Measurements from ENCODE around the gene NLRP9. TPM values are rescaled to one million over a fixed set of nuclear protein-coding genes. Genes with fewer than 3 reads are reported as not detected.

The NLRP9 gene
- total RNA-seq, 3 donors from 2014 or later (not counting 1 experiment from before 2014, with no cell fraction given), result not detected

GRCh38 chr19:55673889-55674288 is 64.3 kb downstream of the NLRP9 start:
- Histone ChIP-seq H3K4me1 (ENCODE audit: control insufficient read depth, insufficient read depth, low read length) (peaks cover 46% of the 10 kb centered on the region), H3K36me3 (ENCODE audit: control insufficient read depth, insufficient read depth, low read length) (peaks cover 36% of the 10 kb centered on the region), H3K27ac (ENCODE audit: low read length) (peak overlapping the region; percentile 82), H3K4me3 (ENCODE audit: low read length) (no peak overlapping the region), H3K9me3 (ENCODE audit: control insufficient read depth, insufficient read depth, low read length) (no peaks in the 10 kb centered on the region), H3K27me3 (ENCODE audit: control insufficient read depth, insufficient read depth, low read length) (no peaks in the 10 kb centered on the region)
- H3K36me3 Mint-ChIP-seq, result no peaks in the 10 kb centered on the region
- H3K27ac Mint-ChIP-seq, result peak overlapping the region; percentile 88 to 99
- H3K4me1 Mint-ChIP-seq, result peaks cover 46 to 59% of the 10 kb centered on the region in 2 donors
- DNase-seq (no peak), ATAC-seq (no peak)
- 89% methylated on average over 4 of the region's 15 CpGs for WGBS (ENCODE audit: insufficient coverage)
- no peaks in the 10 kb centered on the region for H3K27me3 Mint-ChIP-seq (ENCODE audit: low read depth in 2 of 2)
- H3K4me3 Mint-ChIP-seq, result no peak overlapping the region
- no peaks in the 10 kb centered on the region for H3K9me3 Mint-ChIP-seq
- intact Hi-C loops (cut with micrococcal nuclease), result loop anchor here (2.0 kb wide), 1 partner anchor 19 kb away; the partner anchor contains the start of gene U2AF2
- no peak for TF ChIP-seq CTCF (IDR thresholded peaks at IDR 0.05)

- peak overlapping the region; percentile 20 for H3K27ac ChIP-seq (ENCODE audit: low read length)
- no peak for DNase-seq
- intact Hi-C loops (cut with micrococcal nuclease), result no loop called here
- H3K9me3 ChIP-seq (ENCODE audit: control insufficient read depth, insufficient read depth, low read length), result no peaks in the 10 kb centered on the region
- 89% methylated on average over 7 of the region's 9 CpGs for WGBS (ENCODE audit: insufficient coverage)
- H3K4me1 ChIP-seq (ENCODE audit: control insufficient read depth, insufficient read depth, low read length), result peaks cover 42% of the 10 kb centered on the region
- H3K36me3 ChIP-seq (ENCODE audit: control insufficient read depth, insufficient read depth, low read length), result peaks cover 36% of the 10 kb centered on the region
- no peak overlapping the region for H3K4me3 Mint-ChIP-seq
- H3K4me3 ChIP-seq (ENCODE audit: low read length), result no peak overlapping the region
- H3K4me1 Mint-ChIP-seq, result peaks cover 46 to 56% of the 10 kb centered on the region in 2 donors
- no peaks in the 10 kb centered on the region for H3K27me3 Mint-ChIP-seq (ENCODE audit: low read depth in 2 of 2)
- no peak for ATAC-seq
- H3K27me3 ChIP-seq (ENCODE audit: control insufficient read depth, insufficient read depth, low read length), result no peaks in the 10 kb centered on the region
- H3K9me3 Mint-ChIP-seq, result no peaks in the 10 kb centered on the region
- no peak for TF ChIP-seq CTCF (IDR thresholded peaks at IDR 0.05)
- peak overlapping the region; percentile 77 to 99 for H3K27ac Mint-ChIP-seq
- no peaks in the 10 kb centered on the region for H3K36me3 Mint-ChIP-seq
Observed at GRCh38 chr19:55673465-55673864, 64.7 kb downstream of the NLRP9 start.

- H3K4me1 Mint-ChIP-seq, result peaks cover 38 to 45% of the 10 kb centered on the region in 2 donors
- ATAC-seq (no peak), DNase-seq (no peak)
- no peaks in the 10 kb centered on the region for H3K9me3 ChIP-seq (ENCODE audit: control insufficient read depth, insufficient read depth, low read length)
- no peak overlapping the region for H3K4me3 ChIP-seq (ENCODE audit: low read length)
- intact Hi-C loops (cut with micrococcal nuclease), result no loop called here
- H3K9me3 Mint-ChIP-seq, result no peaks in the 10 kb centered on the region
- 89% methylated on average over 4 of the region's 5 CpGs for WGBS (ENCODE audit: insufficient coverage)
- no peaks in the 10 kb centered on the region for H3K27me3 ChIP-seq (ENCODE audit: control insufficient read depth, insufficient read depth, low read length)
- no peak for TF ChIP-seq CTCF (IDR thresholded peaks at IDR 0.05)
- H3K27ac ChIP-seq (ENCODE audit: low read length), result no peak overlapping the region
- peaks cover 38% of the 10 kb centered on the region for H3K36me3 ChIP-seq (ENCODE audit: control insufficient read depth, insufficient read depth, low read length)
- no peaks in the 10 kb centered on the region for H3K36me3 Mint-ChIP-seq
- H3K27ac Mint-ChIP-seq, result peak overlapping the region; percentile 27 to 77
- H3K27me3 Mint-ChIP-seq (ENCODE audit: low read depth in 2 of 2), result no peaks in the 10 kb centered on the region
- no peak overlapping the region for H3K4me3 Mint-ChIP-seq
- peaks cover 31% of the 10 kb centered on the region for H3K4me1 ChIP-seq (ENCODE audit: control insufficient read depth, insufficient read depth, low read length)
Observed at GRCh38 chr19:55672418-55672817, 65.8 kb downstream of the NLRP9 start.

- Histone ChIP-seq H3K4me1 (ENCODE audit: control insufficient read depth, insufficient read depth, low read length) (peaks cover 22% of the 10 kb centered on the region), H3K27me3 (ENCODE audit: control insufficient read depth, insufficient read depth, low read length) (no peaks in the 10 kb centered on the region), H3K4me3 (ENCODE audit: low read length) (no peak overlapping the region), H3K36me3 (ENCODE audit: control insufficient read depth, insufficient read depth, low read length) (peaks cover 52% of the 10 kb centered on the region), H3K27ac (ENCODE audit: low read length) (no peak overlapping the region), H3K9me3 (ENCODE audit: control insufficient read depth, insufficient read depth, low read length) (no peaks in the 10 kb centered on the region)
- H3K4me1 Mint-ChIP-seq, result peaks cover 26 to 34% of the 10 kb centered on the region in 2 donors
- 79% methylated on average over 2 of the region's 2 CpGs for WGBS (ENCODE audit: insufficient coverage)
- TF ChIP-seq CTCF (IDR thresholded peaks at IDR 0.05), result no peak
- no peaks in the 10 kb centered on the region for H3K27me3 Mint-ChIP-seq (ENCODE audit: low read depth in 2 of 2)
- intact Hi-C loops (cut with micrococcal nuclease), result no loop called here
- ATAC-seq (no peak), DNase-seq (no peak)
- H3K9me3 Mint-ChIP-seq, result no peaks in the 10 kb centered on the region
- H3K4me3 Mint-ChIP-seq, result peak overlapping the region; percentile 17
- H3K36me3 Mint-ChIP-seq, result no peaks in the 10 kb centered on the region
- peak overlapping the region; percentile 50 to 60 for H3K27ac Mint-ChIP-seq
Observed at GRCh38 chr19:55671054-55671378, 67.2 kb downstream of the NLRP9 start.

Data from natural killer cell (primary cell).